Erythroblast (primary cell): ENCODE measurements around the gene ATP2B1.

Experiments
- DNase-seq, 2 experiments: peaks; one replicate each; lab custom pipeline; 2025; lab: John Stamatoyannopoulos, UW
- GATA1 ChIP-seq: IDR thresholded peaks from 2 replicates; pipeline ENCODE4 v1.6.1; 2011; ENCODE audit warnings: low read depth, mild to moderate bottlenecking, control low read depth, low read length, moderate library complexity
- POLR2A ChIP-seq: IDR thresholded peaks from 2 replicates; pipeline ENCODE4 v1.6.1; 2011; ENCODE audit warnings: mild to moderate bottlenecking, low read length

The ATP2B1 gene

GRCh38 chr12:89732522-89732921 lies 23.9 kb upstream of the ATP2B1 start:
- TF ChIP-seq GATA1 (no peak), POLR2A (no peak)
- DNase-seq, result no peak

- DNase-seq, result peak in 1 of 2 experiments; percentile 35
- TF ChIP-seq POLR2A (no peak), GATA1 (no peak)
Measured at GRCh38 chr12:89731614-89732013, 23.0 kb upstream of the ATP2B1 start.

- no peak for DNase-seq
- no peak for TF ChIP-seq POLR2A
Measured at GRCh38 chr12:89731089-89731488, 22.5 kb upstream of the ATP2B1 start.

GRCh38 chr12:89729946-89730459 lies 21.4 kb upstream of the ATP2B1 start:
- DNase-seq, result peak; percentile 30 to 57
- TF ChIP-seq GATA1, result no peak
- no peak for TF ChIP-seq POLR2A

GRCh38 chr12:89723276-89723675 lies 14.6 kb upstream of the ATP2B1 start:
- DNase-seq, result no peak
- TF ChIP-seq GATA1, result no peak
- TF ChIP-seq POLR2A, result no peak

GRCh38 chr12:89721291-89721987 lies 12.8 kb upstream of the ATP2B1 start:
- no peak for DNase-seq
- TF ChIP-seq POLR2A, result no peak
- TF ChIP-seq GATA1, result no peak

- no peak for TF ChIP-seq GATA1
- TF ChIP-seq POLR2A, result no peak
- DNase-seq, result no peak
Measured at GRCh38 chr12:89717759-89718523, 9.3 kb upstream of the ATP2B1 start.

GRCh38 chr12:89712706-89713105 lies 4.1 kb upstream of the ATP2B1 start:
- no peak for DNase-seq
- no peak for TF ChIP-seq GATA1
- no peak for TF ChIP-seq POLR2A

- DNase-seq, result peak in 1 of 2 experiments; percentile 48
- TF ChIP-seq POLR2A (no peak), GATA1 (no peak)
Measured at GRCh38 chr12:89710873-89711750, 2.5 kb upstream of the ATP2B1 start.

- no peak for DNase-seq
- TF ChIP-seq GATA1 (no peak), POLR2A (no peak)
Measured at GRCh38 chr12:89709995-89710872, 1.6 kb upstream of the ATP2B1 start.

- TF ChIP-seq GATA1 (no peak), POLR2A (peak; percentile 84)
Measured at GRCh38 chr12:89709157-89709994, 738 bp upstream of the ATP2B1 start.

More at GRCh38 chr12:89709157-89709994, 738 bp upstream of the ATP2B1 start:
- peak; percentile 99 to 100 for DNase-seq
